ENCODE results near the gene FGF4.

- TF ChIP-seq, protein P1, sequence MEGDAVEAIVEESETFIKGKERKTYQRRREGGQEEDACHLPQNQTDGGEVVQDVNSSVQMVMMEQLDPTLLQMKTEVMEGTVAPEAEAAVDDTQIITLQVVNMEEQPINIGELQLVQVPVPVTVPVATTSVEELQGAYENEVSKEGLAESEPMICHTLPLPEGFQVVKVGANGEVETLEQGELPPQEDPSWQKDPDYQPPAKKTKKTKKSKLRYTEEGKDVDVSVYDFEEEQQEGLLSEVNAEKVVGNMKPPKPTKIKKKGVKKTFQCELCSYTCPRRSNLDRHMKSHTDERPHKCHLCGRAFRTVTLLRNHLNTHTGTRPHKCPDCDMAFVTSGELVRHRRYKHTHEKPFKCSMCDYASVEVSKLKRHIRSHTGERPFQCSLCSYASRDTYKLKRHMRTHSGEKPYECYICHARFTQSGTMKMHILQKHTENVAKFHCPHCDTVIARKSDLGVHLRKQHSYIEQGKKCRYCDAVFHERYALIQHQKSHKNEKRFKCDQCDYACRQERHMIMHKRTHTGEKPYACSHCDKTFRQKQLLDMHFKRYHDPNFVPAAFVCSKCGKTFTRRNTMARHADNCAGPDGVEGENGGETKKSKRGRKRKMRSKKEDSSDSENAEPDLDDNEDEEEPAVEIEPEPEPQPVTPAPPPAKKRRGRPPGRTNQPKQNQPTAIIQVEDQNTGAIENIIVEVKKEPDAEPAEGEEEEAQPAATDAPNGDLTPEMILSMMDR (IDR thresholded peaks at IDR 0.05; ENCODE audit: low read depth, low read length, poor library complexity, severe bottlenecking), result no peak
- TF ChIP-seq EZH2phosphoT487 (IDR thresholded peaks at IDR 0.05; ENCODE audit: borderline replicate concordance, low read length), result no peak
Measured at GRCh38 chr11:69781241-69781640, 6.1 kb upstream of the FGF4 start.
